ENCODE measurements around the gene VAC14. TPM values are rescaled to one million over a fixed set of nuclear protein-coding genes. Genes with fewer than 3 reads are reported as not detected.
A peak's percentile ranks its signal among the peaks of the same experiment; 100 is the strongest.

Gene VAC14
- total and polyA plus RNA-seq, 2 experiments from 2014 or later, result 27.1 to 32.4 TPM

GRCh38 chr16:70713824-70714223 lies 87.1 kb downstream of the VAC14 start:
- Histone ChIP-seq H3K79me2 (ENCODE audit: insufficient read depth) (no peaks in the 10 kb centered on the region), H4K20me1 (ENCODE audit: insufficient read depth) (no peaks in the 10 kb centered on the region), H3K4me1 (ENCODE audit: insufficient read depth) (peaks cover 26% of the 10 kb centered on the region), H3K4me2 (ENCODE audit: unreplicated experiment) (no peak overlapping the region), H3F3A (ENCODE audit: insufficient read depth) (peaks cover 8% of the 10 kb centered on the region; the same call in 1 of the 2 replicates), H3K9ac (no peak overlapping the region; the same call in 1 of the 2 replicates), H3K9me2 (ENCODE audit: insufficient read depth) (no peaks in the 10 kb centered on the region), H3K9me3 (ENCODE audit: low read depth) (no peaks in the 10 kb centered on the region), H3K27me3 (replicated peaks; ENCODE audit: insufficient read depth) (no peaks in the 10 kb centered on the region), H3K27ac (no peak overlapping the region), H3K36me3 (ENCODE audit: low read depth) (no peaks in the 10 kb centered on the region), H2AFZ (no peak overlapping the region), H3K4me3 (no peak overlapping the region)
- in situ Hi-C loops (cut with MboI), result no loop called here
- WGBS, 2 experiments (ENCODE audit: low coverage in 1 of 2, low lambda C conversion rate in 2 of 2, missing lambda C conversion rate in 2 of 2), result 96 to 99% methylated on average over 10 of the region's 10 CpGs
- no peak for TF ChIP-seq EZH2phosphoT487 (IDR thresholded peaks at IDR 0.05; ENCODE audit: insufficient read depth, low read depth)
- no peak for DNase-seq

GRCh38 chr16:70713342-70713741 lies 87.6 kb downstream of the VAC14 start:
- H3K36me3 ChIP-seq (ENCODE audit: low read depth), result no peaks in the 10 kb centered on the region
- no peaks in the 10 kb centered on the region for H3K79me2 ChIP-seq (ENCODE audit: insufficient read depth)
- 66 to 71% methylated on average over 5 of the region's 5 CpGs for WGBS, 2 experiments (ENCODE audit: low coverage in 1 of 2, low lambda C conversion rate in 2 of 2, missing lambda C conversion rate in 2 of 2)
- TF ChIP-seq EZH2 (IDR thresholded peaks at IDR 0.05; ENCODE audit: insufficient read depth, poor library complexity, severe bottlenecking), result no peak
- no peak for TF ChIP-seq EZH2phosphoT487 (IDR thresholded peaks at IDR 0.05; ENCODE audit: insufficient read depth, low read depth)
- H3K4me3 ChIP-seq, result no peak overlapping the region
- no peaks in the 10 kb centered on the region for H3K9me2 ChIP-seq (ENCODE audit: insufficient read depth)
- H3K27ac ChIP-seq, result no peak overlapping the region
- H3K27me3 ChIP-seq (replicated peaks; ENCODE audit: insufficient read depth), result no peaks in the 10 kb centered on the region
- H2AFZ ChIP-seq, result no peak overlapping the region
- no peak overlapping the region for H3K4me2 ChIP-seq (ENCODE audit: unreplicated experiment)
- no peaks in the 10 kb centered on the region for H3K9me3 ChIP-seq (ENCODE audit: low read depth)
- H4K20me1 ChIP-seq (ENCODE audit: insufficient read depth), result no peaks in the 10 kb centered on the region
- peaks cover 26% of the 10 kb centered on the region for H3K4me1 ChIP-seq (ENCODE audit: insufficient read depth)
- DNase-seq, result peak; percentile 44
- H3K9ac ChIP-seq, result no peak overlapping the region
- peaks cover 8% of the 10 kb centered on the region; the same call in 1 of the 2 replicates for H3F3A ChIP-seq (ENCODE audit: insufficient read depth)
- in situ Hi-C loops (cut with MboI), result no loop called here

- H3K4me3 ChIP-seq, result no peak overlapping the region
- H2AFZ ChIP-seq, result no peak overlapping the region
- 94 to 95% methylated on average over 12 of the region's 12 CpGs for WGBS, 2 experiments (ENCODE audit: low coverage in 1 of 2, low lambda C conversion rate in 2 of 2, missing lambda C conversion rate in 2 of 2)
- peaks cover 8% of the 10 kb centered on the region; the same call in 1 of the 2 replicates for H3F3A ChIP-seq (ENCODE audit: insufficient read depth)
- no peaks in the 10 kb centered on the region for H3K27me3 ChIP-seq (replicated peaks; ENCODE audit: insufficient read depth)
- H3K9me3 ChIP-seq (ENCODE audit: low read depth), result no peaks in the 10 kb centered on the region
- H3K9ac ChIP-seq, result no peak overlapping the region
- DNase-seq, result no peak
- H3K36me3 ChIP-seq (ENCODE audit: low read depth), result no peaks in the 10 kb centered on the region
- TF ChIP-seq EZH2phosphoT487 (IDR thresholded peaks at IDR 0.05; ENCODE audit: insufficient read depth, low read depth) (no peak), EZH2 (IDR thresholded peaks at IDR 0.05; ENCODE audit: insufficient read depth, poor library complexity, severe bottlenecking) (no peak)
- in situ Hi-C loops (cut with MboI), result no loop called here
- H3K79me2 ChIP-seq (ENCODE audit: insufficient read depth), result no peaks in the 10 kb centered on the region
- no peak overlapping the region for H3K4me2 ChIP-seq (ENCODE audit: unreplicated experiment)
- H3K27ac ChIP-seq, result no peak overlapping the region
- peaks cover 26% of the 10 kb centered on the region for H3K4me1 ChIP-seq (ENCODE audit: insufficient read depth)
- no peaks in the 10 kb centered on the region for H4K20me1 ChIP-seq (ENCODE audit: insufficient read depth)
- H3K9me2 ChIP-seq (ENCODE audit: insufficient read depth), result no peaks in the 10 kb centered on the region
Measured at GRCh38 chr16:70712942-70713341, 88.0 kb downstream of the VAC14 start.

- Histone ChIP-seq H3K9me3 (ENCODE audit: low read depth) (no peaks in the 10 kb centered on the region), H3K36me3 (ENCODE audit: low read depth) (no peaks in the 10 kb centered on the region), H3K27me3 (replicated peaks; ENCODE audit: insufficient read depth) (no peaks in the 10 kb centered on the region), H3K4me1 (ENCODE audit: insufficient read depth) (peaks cover 31% of the 10 kb centered on the region), H3K9me2 (ENCODE audit: insufficient read depth) (no peaks in the 10 kb centered on the region), H2AFZ (no peak overlapping the region), H3K9ac (no peak overlapping the region), H3F3A (ENCODE audit: insufficient read depth) (peaks cover 8% of the 10 kb centered on the region; the same call in 1 of the 2 replicates), H3K79me2 (ENCODE audit: insufficient read depth) (no peaks in the 10 kb centered on the region), H3K4me2 (ENCODE audit: unreplicated experiment) (no peak overlapping the region), H3K27ac (no peak overlapping the region), H3K4me3 (no peak overlapping the region), H4K20me1 (ENCODE audit: insufficient read depth) (no peaks in the 10 kb centered on the region)
- TF ChIP-seq EZH2 (IDR thresholded peaks at IDR 0.05; ENCODE audit: insufficient read depth, poor library complexity, severe bottlenecking) (no peak), EZH2phosphoT487 (IDR thresholded peaks at IDR 0.05; ENCODE audit: insufficient read depth, low read depth) (no peak)
- 90% methylated on average over 11 of the region's 11 CpGs for WGBS, 2 experiments (ENCODE audit: low coverage in 1 of 2, low lambda C conversion rate in 2 of 2, missing lambda C conversion rate in 2 of 2)
- in situ Hi-C loops (cut with MboI), result no loop called here
- DNase-seq, result no peak
Measured at GRCh38 chr16:70712359-70712758, 88.6 kb downstream of the VAC14 start.

Measured in GM23248 (cell line).